DOHH2 (cell line): ENCODE data around the gene CBX6.
A peak's percentile ranks its signal among the peaks of the same experiment; 100 is the strongest.

Experiments
- EZH2phosphoT487 ChIP-seq: fragments of 200-600 bp; sonication (generic); IDR thresholded peaks from 2 replicates; pipeline ENCODE4 v1.6.1; 2017; ENCODE audit warnings: borderline replicate concordance, mild to moderate bottlenecking, antibody characterized with exemption, low read length, moderate library complexity, mixed read lengths
- TF ChIP-seq, protein P1 (sequence below): fragments of 200-600 bp; sonication (generic); IDR thresholded peaks from one replicate; pipeline ENCODE4 v1.5.1; 2014; ENCODE audit warnings: antibody characterized with exemption, mild to moderate bottlenecking, low read depth, low read length; ENCODE audit not compliant: poor library complexity, severe bottlenecking

DNA sequence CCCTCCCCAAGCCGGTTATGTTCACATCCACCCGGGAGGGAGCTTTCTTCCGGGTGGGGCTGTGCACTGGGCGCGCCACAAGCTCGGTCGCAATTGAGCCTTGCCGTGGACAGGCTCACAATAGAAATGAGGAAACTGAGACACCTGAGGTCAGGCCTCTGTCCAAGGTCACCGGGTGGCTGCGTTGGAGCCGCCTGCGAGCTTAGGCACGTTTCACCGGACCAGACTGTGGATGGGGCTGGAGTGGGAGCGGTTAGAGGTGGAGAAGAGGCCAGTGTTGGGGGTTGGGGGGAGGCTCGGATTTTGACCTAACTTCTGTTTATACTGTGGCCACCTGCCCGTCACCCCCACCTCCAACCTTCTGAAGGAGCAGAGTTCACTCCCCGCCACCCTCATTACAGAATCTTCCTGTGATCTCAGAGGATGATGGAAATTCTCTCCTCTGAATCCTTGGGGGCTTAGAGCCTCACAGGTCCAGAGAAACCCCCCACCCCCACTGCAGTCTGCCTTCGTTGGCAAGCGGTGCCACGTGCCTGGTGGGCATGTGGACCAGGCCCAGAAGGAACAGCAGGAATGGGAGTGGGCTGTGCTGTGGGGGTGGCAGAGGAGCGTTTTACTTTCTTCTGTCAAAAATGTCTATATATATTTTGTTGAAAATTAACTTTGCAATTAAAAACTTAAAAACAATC is 27.6 kb downstream of the CBX6 start:
- TF ChIP-seq, protein P1, sequence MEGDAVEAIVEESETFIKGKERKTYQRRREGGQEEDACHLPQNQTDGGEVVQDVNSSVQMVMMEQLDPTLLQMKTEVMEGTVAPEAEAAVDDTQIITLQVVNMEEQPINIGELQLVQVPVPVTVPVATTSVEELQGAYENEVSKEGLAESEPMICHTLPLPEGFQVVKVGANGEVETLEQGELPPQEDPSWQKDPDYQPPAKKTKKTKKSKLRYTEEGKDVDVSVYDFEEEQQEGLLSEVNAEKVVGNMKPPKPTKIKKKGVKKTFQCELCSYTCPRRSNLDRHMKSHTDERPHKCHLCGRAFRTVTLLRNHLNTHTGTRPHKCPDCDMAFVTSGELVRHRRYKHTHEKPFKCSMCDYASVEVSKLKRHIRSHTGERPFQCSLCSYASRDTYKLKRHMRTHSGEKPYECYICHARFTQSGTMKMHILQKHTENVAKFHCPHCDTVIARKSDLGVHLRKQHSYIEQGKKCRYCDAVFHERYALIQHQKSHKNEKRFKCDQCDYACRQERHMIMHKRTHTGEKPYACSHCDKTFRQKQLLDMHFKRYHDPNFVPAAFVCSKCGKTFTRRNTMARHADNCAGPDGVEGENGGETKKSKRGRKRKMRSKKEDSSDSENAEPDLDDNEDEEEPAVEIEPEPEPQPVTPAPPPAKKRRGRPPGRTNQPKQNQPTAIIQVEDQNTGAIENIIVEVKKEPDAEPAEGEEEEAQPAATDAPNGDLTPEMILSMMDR: no peak
- TF ChIP-seq EZH2phosphoT487: peak; percentile 86; the same call in 1 of the 2 replicates
